Fibroblast of skin of abdomen (primary cell): Measurements from ENCODE around the gene EIF2D.
"Not testable (repeated sequence)": the region's sequence is repeated elsewhere in the genome, so short reads cannot be mapped to it uniquely, and the experiment has no call there.

Experiments
- DNase-seq: peaks from one replicate; pipeline ENCODE4 v3.0.0-alpha.2; 2013

The EIF2D gene

GRCh38 chr1:206586501-206587445 is 25.5 kb downstream of the EIF2D start:
- DNase-seq: no peak

- no peak for DNase-seq
Observed at GRCh38 chr1:206584683-206585082, 27.6 kb downstream of the EIF2D start.

- peak; percentile 57 for DNase-seq
Observed at GRCh38 chr1:206583707-206584648, 28.3 kb downstream of the EIF2D start.

DNA sequence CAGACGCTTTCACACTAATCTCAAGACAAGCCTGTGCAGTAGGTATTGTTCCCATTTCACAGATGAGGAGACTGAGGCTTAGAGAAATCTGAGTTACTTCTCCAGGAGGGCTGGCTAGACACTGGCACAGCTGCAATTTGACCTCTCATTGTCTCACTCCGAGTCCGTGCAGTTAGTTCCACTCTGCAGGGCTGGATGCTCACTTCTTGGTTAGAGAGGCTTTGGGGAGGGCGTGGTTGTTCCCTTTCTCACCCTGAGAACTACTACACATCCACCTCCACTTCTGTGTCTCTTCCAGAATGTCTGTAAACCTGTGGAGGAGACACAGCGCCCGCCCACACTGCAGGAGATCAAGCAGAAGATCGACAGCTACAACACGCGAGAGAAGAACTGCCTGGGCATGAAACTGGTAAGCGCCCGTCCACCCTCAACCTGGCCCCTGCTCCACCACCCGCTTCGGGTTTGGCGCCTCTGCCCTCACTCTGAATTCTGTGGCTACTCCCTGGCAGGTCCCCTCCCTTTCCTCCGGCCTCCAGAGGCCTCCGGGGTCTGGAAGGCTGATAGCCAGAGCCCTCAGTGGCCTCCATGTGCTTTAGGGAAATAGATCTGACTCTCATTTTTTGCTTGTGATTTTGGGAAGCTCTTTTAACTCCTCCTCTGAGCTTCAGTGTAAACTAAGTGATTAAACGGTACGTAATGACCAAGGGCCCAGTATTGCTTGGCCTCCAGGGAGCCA is 29.1 kb downstream of the EIF2D start:
- DNase-seq: no peak

DNA sequence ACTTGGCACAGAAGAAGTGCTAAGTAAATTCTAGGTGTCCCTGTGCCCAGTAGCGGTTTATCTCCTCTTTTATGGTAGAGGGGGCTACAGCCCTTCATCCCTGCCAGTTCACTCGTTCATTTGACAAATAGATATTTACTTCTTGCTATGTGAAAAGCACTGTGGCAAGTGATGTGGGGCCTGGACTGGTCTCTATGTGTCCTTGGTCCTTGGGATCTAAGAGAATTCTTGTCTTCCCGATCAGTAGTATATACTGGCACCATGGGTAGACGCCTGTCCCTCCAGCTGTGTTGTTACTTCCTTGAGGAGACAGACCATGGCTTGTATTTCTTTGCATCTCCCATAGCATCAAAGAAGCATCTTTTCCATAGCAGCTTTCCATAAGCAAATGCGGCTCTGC is 29.7 kb downstream of the EIF2D start:
- DNase-seq: no peak

DNA sequence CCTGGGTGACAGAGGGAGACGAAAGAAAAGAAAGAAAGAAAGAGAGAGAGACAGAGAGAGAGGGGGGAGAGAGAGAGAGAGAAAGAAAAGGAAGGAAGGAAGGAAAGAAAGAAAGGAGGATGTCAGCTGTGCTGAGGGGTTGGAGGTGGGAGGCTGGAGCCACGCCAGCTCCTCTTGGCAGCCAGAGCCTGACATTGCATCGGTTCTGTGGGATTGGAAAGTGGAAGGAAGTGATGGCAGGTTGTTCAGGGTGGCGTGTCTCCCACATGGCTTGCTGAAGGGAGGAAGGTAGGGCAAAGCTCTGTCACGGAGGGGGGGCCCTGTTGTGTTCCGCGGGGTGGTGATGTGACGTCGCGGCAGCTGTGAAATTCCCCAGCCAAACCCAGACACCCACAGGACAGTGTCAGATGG is 30.7 kb downstream of the EIF2D start:
- DNase-seq: no peak

DNA sequence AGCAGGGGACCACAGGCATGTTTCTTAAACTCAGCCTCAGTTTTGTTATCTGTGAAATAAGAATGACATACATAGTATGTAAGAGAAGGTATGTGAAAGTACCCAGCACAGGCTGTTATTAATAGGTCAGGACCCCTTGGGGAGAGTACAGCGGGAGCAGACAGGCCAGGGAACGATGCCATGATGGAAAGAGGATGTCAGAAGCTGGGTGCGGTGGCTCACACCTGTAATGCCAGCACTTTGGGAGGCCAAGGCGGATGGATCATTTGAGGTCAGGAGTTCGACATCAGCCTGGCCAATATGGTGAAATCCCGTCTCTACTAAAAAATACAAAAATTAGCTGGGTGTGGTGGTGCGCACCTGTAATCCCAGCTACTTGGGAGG is 31.2 kb downstream of the EIF2D start:
- DNase-seq: not testable (repeated sequence)

DNA sequence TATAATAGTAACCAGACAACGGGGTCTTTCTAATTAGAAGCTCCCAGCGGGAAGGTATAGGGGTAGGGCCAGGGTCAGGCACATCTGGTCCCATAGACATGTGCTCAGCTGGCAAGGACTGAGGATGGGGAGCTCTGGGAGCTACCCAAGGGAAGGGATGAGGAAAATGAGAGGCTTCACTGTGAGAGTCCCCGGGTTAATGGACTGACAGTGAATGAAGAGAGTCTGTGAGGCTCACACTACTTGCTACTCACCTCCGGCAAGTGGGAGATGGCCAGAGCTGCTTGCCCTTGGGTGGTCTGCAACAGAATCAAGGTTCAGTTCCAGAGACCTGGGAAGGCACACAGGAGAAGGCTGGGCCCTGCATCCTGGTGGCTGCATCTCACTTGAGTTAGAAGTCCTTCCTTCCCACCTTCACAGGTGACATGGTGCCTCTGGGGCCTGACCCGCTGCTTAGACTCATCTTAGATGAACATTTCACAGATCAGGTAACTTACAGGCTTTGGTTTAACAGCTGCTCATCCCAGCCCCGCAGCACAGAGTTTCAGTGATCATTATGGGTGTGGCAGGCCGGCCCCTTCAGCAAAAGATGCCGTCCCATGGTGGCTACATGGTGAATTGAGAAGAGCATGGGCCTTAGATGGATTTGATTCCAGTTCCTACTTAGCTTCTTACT is 31.7 kb downstream of the EIF2D start:
- no peak for DNase-seq

GRCh38 chr1:206579747-206580437 is 32.4 kb downstream of the EIF2D start:
- DNase-seq: peak; percentile 27

GRCh38 chr1:206578978-206579374 is 33.3 kb downstream of the EIF2D start:
- no peak for DNase-seq

DNA sequence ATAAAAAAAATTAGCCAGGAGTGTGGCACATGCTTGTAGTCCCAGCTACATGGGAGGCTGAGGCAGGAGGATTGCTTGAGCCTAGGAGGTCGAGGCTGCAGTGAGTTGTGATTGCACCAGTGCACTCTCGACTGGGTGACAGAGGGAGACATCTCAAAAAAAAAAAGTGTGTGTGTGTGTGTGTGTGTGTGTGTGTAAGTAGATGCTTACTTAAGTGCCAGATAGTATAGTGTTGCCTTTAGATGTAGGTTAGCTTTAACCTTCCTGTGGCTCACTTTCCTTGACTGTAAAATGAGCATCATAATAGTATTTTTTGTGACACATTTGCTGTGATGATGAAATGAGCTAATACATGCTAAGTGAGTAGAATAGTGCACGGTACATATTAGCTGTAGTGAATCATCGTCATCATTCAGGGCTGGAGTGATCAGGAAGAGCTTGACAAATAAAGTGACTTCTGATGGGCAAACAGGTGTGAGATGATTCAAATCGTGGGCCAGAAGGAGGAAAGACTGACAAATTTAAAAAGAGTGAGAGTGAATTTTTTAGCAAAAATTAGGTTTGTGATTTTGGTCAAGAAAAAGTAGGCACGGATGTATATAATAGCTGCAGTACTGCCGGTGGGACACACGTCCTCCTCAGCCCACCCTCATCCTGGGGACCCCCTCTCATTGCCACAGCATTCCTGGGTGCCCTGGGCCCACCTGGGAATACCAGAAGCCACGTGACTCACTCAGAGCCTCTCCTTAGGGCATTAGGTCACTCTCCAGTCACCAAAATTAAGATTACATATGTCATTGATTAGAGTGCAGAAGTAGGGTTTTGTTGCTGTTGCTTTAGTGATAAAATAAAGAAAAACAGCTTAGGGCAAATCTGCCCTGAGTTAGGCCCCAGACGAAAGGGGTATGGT is 33.9 kb downstream of the EIF2D start:
- peak; percentile 34 for DNase-seq

- DNase-seq: no peak
Observed at GRCh38 chr1:206577626-206578025, 34.6 kb downstream of the EIF2D start.

DNA sequence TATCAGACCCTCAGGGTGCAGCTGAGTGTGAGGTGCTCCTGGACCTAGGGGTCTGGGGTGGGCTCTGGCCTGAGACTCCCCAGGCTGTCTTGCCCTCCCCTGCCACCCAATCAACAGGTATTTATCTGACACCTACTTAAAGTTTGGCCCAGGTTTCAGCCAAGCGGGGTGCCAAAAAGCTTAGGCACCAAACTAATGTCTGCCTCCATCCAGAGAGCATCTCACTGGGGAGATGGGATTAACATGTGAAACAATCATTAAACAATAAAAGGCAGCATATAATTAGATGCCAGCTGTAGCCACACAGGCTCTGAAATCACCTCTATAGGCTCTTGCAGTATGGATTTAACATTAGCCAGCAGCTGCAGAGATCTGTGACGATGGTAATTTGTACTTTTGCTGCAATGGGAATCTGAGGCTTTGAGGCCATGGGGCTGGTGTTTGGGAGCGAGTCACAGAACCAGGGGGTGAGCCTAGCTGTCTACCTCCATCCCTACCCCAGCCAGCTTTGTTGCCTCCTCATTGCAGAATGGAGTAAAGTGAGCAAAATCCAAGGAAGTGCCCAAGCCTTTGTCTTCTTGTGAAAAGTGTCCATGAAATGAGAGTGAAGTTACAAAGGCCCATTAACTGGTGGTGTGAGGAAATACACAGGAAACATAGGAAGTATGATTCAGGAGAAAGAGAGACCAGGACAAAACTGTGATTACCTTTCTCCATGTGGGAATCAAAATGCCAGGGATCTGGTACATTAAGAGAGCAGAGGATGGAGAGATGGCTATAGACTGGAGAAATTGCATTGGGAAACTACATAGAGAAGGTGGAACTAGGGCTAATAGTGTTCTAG is 36.1 kb downstream of the EIF2D start:
- DNase-seq: no peak

DNA sequence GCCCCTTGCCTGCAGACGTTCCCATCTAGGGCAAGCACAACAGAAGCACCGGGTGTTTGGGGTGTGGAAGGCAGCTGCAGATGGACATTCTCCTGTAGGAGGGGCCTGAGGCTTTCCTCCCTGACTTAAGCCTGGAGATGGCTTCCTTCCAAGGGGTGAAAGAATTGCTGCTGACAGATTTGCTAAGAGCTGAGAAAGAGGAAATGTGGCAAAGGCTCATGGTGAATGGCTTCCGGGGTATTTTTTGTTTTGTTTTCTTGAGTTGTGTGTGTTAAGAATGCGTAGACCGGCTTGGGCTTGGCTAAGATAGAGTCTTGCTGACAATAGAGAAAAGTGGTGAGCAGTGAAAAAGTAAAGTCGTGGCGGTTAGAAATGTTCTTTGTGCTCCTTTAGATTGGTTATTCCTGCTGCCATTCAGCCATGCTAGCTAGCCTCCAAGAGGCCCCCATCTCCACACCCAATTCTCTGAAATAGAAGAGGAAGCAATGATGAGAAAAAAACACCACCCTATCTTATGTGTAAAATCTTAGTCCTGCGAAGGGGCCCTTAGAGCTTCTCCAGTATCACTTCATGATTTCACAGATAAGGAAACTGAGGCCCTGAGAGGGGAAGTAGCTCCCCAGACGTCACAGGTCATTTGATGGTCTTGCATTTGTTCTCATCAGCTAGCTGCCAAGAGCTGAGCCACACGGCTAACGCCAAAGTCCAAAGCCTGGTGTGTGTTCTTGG is 36.9 kb downstream of the EIF2D start:
- DNase-seq: peak; percentile 84

- DNase-seq: no peak
Observed at GRCh38 chr1:206573762-206574161, 38.5 kb downstream of the EIF2D start.

GRCh38 chr1:206573319-206573718 is 38.9 kb downstream of the EIF2D start:
- no peak for DNase-seq

DNA sequence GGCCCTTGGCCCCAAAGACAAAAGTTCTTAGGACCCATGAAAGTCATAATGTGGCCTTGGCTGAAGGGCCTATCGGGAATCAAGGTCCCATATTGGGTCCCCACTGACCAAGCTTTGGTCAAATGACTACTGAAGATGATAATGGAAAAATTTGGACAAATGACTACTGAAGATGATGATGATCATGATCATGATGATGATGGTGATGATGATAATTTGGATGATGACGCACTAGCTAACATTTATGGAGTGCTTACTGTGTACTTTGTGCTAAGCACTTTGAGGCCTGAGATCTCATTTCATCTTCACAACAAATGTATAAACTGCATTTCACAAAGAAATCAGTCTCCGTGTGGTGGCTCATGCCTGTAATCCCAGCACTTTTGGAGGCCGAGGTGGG is 39.4 kb downstream of the EIF2D start:
- DNase-seq: no peak

DNA sequence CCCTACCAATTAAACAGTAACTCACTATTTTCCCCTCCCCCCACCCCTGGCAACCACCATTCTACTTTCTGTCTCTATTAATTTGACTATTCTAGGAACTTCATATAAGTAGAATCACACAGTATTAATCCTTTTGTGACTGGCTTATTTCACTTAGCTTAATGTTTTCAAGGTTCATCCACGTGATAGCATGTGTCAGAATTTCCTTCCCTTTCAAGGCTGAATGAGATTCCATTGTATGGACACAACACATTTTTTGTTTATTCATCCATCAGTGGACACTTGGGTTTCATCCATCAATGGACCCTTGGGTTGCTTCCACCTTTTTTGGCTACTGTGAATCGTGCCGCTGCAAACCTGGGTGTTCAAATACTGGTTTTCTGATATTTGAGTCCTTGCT is 41.7 kb downstream of the EIF2D start:
- no peak for DNase-seq

GRCh38 chr1:206569556-206569955 is 42.7 kb downstream of the EIF2D start:
- DNase-seq: no peak
